Astrocyte (in vitro differentiated cells and primary cell): ENCODE results near the gene PKP4.

Experiments
- EZH2 ChIP-seq: IDR thresholded peaks from 2 replicates; pipeline ENCODE4 v1.6.1; 2012; ENCODE audit warnings: mild to moderate bottlenecking, low read length, inconsistent platforms; ENCODE audit not compliant: insufficient read depth
- TF ChIP-seq, protein P1 (sequence below): IDR thresholded peaks from 2 replicates; pipeline ENCODE4 v1.5.1; 2011; ENCODE audit warnings: low read depth, mild to moderate bottlenecking, inconsistent platforms, low read length, moderate library complexity; ENCODE audit not compliant: insufficient read depth

DNA sequence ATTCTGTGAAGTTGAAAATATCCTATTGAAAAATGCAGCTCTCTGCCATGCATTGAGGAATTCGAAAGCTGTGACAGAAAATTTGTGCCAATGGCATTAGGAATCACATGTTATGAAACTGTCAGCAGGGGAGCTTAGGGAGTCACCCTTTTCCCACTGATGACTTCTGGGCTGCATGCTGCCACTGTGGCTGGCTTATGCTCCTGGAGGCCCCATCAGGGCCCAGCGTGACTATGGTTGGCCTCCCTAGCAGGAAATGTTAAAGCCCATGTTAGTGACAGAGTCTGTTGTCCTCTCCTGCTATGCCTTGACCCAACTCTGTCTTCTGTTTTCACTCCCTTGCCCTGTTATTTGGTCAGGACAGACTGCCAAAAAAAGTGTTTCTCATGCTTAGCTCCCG is 198.9 kb downstream of the PKP4 start:
- TF ChIP-seq, protein P1, sequence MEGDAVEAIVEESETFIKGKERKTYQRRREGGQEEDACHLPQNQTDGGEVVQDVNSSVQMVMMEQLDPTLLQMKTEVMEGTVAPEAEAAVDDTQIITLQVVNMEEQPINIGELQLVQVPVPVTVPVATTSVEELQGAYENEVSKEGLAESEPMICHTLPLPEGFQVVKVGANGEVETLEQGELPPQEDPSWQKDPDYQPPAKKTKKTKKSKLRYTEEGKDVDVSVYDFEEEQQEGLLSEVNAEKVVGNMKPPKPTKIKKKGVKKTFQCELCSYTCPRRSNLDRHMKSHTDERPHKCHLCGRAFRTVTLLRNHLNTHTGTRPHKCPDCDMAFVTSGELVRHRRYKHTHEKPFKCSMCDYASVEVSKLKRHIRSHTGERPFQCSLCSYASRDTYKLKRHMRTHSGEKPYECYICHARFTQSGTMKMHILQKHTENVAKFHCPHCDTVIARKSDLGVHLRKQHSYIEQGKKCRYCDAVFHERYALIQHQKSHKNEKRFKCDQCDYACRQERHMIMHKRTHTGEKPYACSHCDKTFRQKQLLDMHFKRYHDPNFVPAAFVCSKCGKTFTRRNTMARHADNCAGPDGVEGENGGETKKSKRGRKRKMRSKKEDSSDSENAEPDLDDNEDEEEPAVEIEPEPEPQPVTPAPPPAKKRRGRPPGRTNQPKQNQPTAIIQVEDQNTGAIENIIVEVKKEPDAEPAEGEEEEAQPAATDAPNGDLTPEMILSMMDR, result no peak
- TF ChIP-seq EZH2, result no peak
